DOHH2 (cell line): ENCODE data around the gene ROR1.

Experiments used
- H3F3A ChIP-seq: fragments of 200-600 bp; sonication (generic), shearing (Covaris generic); 2 replicates; pipeline ENCODE4 v1.6.0; 2016; ENCODE audit warnings: antibody characterized with exemption, mild to moderate bottlenecking; ENCODE audit not compliant: control insufficient read depth, insufficient read depth
- H3K27ac ChIP-seq: fragments of 200-600 bp; sonication (generic); 2 replicates; pipeline ENCODE4 v1.5.1; 2014; ENCODE audit warnings: low read depth, mild to moderate bottlenecking, low read length, moderate library complexity
- H3K27me3 ChIP-seq: fragments of 200-600 bp; sonication (generic); 2 replicates; pipeline ENCODE4 v1.6.1; 2014; ENCODE audit warnings: mild to moderate bottlenecking, low read length, mixed read lengths; ENCODE audit not compliant: control insufficient read depth
- H3K36me3 ChIP-seq: fragments of 200-600 bp; sonication (generic); 2 replicates; pipeline ENCODE4 v1.6.1; 2014; ENCODE audit warnings: mild to moderate bottlenecking, low read length, moderate library complexity, mixed read lengths; ENCODE audit not compliant: control insufficient read depth
- H3K4me1 ChIP-seq: fragments of 200-600 bp; sonication (generic); 2 replicates; pipeline ENCODE4 v1.6.1; 2014; ENCODE audit warnings: mild to moderate bottlenecking, low read length, mixed read lengths; ENCODE audit not compliant: control insufficient read depth
- H3K4me2 ChIP-seq: fragments of 200-600 bp; sonication (generic); 2 replicates; pipeline ENCODE4 v1.6.0; 2014; ENCODE audit warnings: mild to moderate bottlenecking, low read length, moderate library complexity
- H3K4me3 ChIP-seq: fragments of 200-600 bp; sonication (generic); 2 replicates; pipeline ENCODE4 v1.5.1; 2014; ENCODE audit warnings: mild to moderate bottlenecking, low read length, mixed read lengths
- H3K79me2 ChIP-seq: fragments of 200-600 bp; sonication (generic); 2 replicates; pipeline ENCODE4 v1.6.1; 2014; ENCODE audit warnings: mild to moderate bottlenecking, low read length, mixed read lengths; ENCODE audit not compliant: control insufficient read depth
- H3K9me2 ChIP-seq: fragments of 200-600 bp; sonication (generic); replicated peaks from 2 replicates; pipeline ENCODE4 v1.6.1; 2014; ENCODE audit warnings: mild to moderate bottlenecking, low read length, mixed read lengths; ENCODE audit not compliant: control insufficient read depth
- H3K9me3 ChIP-seq: fragments of 200-600 bp; sonication (generic); 2 replicates; pipeline ENCODE4 v1.6.1; 2014; ENCODE audit warnings: antibody characterized with exemption, low read length, mixed read lengths; ENCODE audit not compliant: control insufficient read depth, insufficient read depth
- H4K20me1 ChIP-seq: fragments of 200-600 bp; sonication (generic); 2 replicates; pipeline ENCODE4 v1.6.0; 2014; ENCODE audit warnings: low read depth, mild to moderate bottlenecking, antibody characterized with exemption, low read length, moderate library complexity; ENCODE audit not compliant: control insufficient read depth, insufficient read depth
- CTCF ChIP-seq: fragments of 200-600 bp; sonication (generic); IDR thresholded peaks from one replicate; pipeline ENCODE4 v1.5.1; 2014; ENCODE audit warnings: antibody characterized with exemption, mild to moderate bottlenecking, low read depth, low read length; ENCODE audit not compliant: poor library complexity, severe bottlenecking
- EZH2phosphoT487 ChIP-seq: fragments of 200-600 bp; sonication (generic); IDR thresholded peaks from 2 replicates; pipeline ENCODE4 v1.6.1; 2017; ENCODE audit warnings: borderline replicate concordance, mild to moderate bottlenecking, antibody characterized with exemption, low read length, moderate library complexity, mixed read lengths

The ROR1 gene

DNA sequence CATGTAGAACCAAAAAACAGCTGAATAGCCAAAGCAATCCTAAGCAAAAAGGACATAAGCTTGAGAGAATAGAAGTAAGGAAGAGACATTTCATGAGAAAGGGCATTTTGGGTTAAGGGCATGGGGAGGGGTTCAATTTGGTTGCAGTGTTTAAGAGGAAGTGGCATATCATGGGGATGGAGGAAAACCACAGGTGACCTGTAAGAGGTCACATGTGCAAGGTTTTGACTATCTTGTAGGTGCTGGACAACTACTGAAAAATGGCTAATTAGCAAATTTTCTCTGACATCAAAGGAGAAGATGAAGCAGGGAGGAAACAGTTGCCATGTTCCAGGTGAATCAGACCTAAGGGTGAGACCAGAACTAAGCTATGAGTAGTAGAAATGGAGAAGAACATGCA, 31.3 kb upstream of the ROR1 start:
- Histone ChIP-seq H3F3A (no peaks in the 10 kb centered on the region), H3K27me3 (no peaks in the 10 kb centered on the region), H3K36me3 (no peaks in the 10 kb centered on the region), H3K9me3 (no peaks in the 10 kb centered on the region), H3K27ac (no peak overlapping the region), H3K79me2 (no peaks in the 10 kb centered on the region), H3K4me2 (no peak overlapping the region), H3K4me1 (no peaks in the 10 kb centered on the region), H3K9me2 (no peaks in the 10 kb centered on the region), H3K4me3 (no peak overlapping the region), H4K20me1 (no peaks in the 10 kb centered on the region)
- no peak for TF ChIP-seq CTCF
- no peak for TF ChIP-seq EZH2phosphoT487

- Histone ChIP-seq H3K79me2 (no peaks in the 10 kb centered on the region), H3F3A (no peaks in the 10 kb centered on the region), H3K27me3 (no peaks in the 10 kb centered on the region), H3K27ac (no peak overlapping the region), H3K4me1 (no peaks in the 10 kb centered on the region), H4K20me1 (no peaks in the 10 kb centered on the region), H3K4me2 (no peak overlapping the region), H3K36me3 (no peaks in the 10 kb centered on the region), H3K4me3 (no peak overlapping the region), H3K9me3 (no peaks in the 10 kb centered on the region), H3K9me2 (no peaks in the 10 kb centered on the region)
- TF ChIP-seq EZH2phosphoT487: no peak
- TF ChIP-seq CTCF: no peak
These were observed 30.0 kb upstream of the ROR1 start for GRCh38 chr1:63743781-63744180.

- no peak overlapping the region for H3K4me3 ChIP-seq
- no peaks in the 10 kb centered on the region for H3K27me3 ChIP-seq
- H3K27ac ChIP-seq: no peak overlapping the region
These were observed 27.5 kb upstream of the ROR1 start for GRCh38 chr1:63746129-63746864.

More at GRCh38 chr1:63746129-63746864, 27.5 kb upstream of the ROR1 start:
- no peaks in the 10 kb centered on the region for H3K9me2 ChIP-seq
- H3K36me3 ChIP-seq: no peaks in the 10 kb centered on the region
- H4K20me1 ChIP-seq: no peaks in the 10 kb centered on the region
- H3K4me1 ChIP-seq: no peaks in the 10 kb centered on the region
- no peak overlapping the region for H3K4me2 ChIP-seq
- no peaks in the 10 kb centered on the region for H3K9me3 ChIP-seq
- H3F3A ChIP-seq: no peaks in the 10 kb centered on the region
- no peaks in the 10 kb centered on the region for H3K79me2 ChIP-seq
- TF ChIP-seq CTCF (no peak), EZH2phosphoT487 (no peak)
